ENCODE data around the gene ZNF506.
"Not testable (repeated sequence)": the region's sequence is repeated elsewhere in the genome, so short reads cannot be mapped to it uniquely, and the experiment has no call there.

Gene ZNF506

DNA sequence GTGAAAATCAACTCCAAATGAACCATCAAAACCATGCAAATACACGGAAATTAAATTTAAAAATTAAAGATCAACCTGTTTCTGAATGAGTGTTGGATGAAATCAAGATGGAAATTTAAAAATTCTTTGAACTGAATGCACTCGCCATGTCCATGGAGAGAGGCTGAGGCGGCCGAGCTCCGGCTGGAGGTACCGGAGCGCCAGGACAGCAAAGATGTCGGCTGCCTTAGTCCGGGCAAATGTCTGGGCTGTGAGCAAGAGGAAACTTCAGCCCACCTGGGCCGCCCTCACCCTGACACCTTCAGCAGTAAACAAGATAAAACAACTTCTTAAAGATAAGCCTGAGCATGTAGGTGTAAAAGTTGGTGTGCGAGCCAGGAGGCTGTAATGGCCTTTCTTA is 5.3 kb upstream of the ZNF506 start:
- H3K36me3 ChIP-seq (ENCODE audit: control insufficient read depth, insufficient read depth, low read length): no peaks in the 10 kb centered on the region
- H3K9me3 ChIP-seq (ENCODE audit: control insufficient read depth, low read length): peaks cover 50% of the 10 kb centered on the region
- no peaks in the 10 kb centered on the region for H3K4me1 ChIP-seq (ENCODE audit: control insufficient read depth, insufficient read depth, low read length, poor library complexity, severe bottlenecking)
- H3K27ac ChIP-seq (ENCODE audit: low read depth, low read length, severe bottlenecking): no peak overlapping the region
- 89 to 100% methylated on average over 2 to 8 of the region's 11 CpGs for WGBS, 2 experiments (ENCODE audit: insufficient coverage in 2 of 2)
- no peak overlapping the region for H3K4me3 ChIP-seq (ENCODE audit: extremely low read depth, insufficient read depth, low read length, poor library complexity, severe bottlenecking)

DNA sequence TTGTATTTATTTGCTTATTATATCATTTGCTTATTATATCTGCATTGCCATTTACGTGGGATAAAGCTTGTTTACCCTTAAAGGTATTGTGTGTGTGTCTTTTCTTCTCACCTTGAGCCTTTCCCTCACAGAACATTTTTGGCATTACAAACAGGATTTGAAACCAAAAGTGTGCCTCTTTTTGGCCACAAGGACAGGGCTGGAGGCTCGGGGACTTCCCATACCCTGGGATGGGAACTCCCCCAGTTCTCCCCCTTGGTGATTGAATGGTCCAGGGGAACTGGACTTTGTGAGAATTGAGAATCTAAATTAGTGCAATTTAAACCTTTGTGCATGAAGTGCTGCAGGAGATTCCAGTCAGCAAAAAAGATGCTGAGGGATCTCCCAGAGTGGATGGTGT is 2.4 kb upstream of the ZNF506 start:
- H3K36me3 ChIP-seq (ENCODE audit: control insufficient read depth, insufficient read depth, low read length): peaks cover 6% of the 10 kb centered on the region
- no peaks in the 10 kb centered on the region for H3K4me1 ChIP-seq (ENCODE audit: control insufficient read depth, insufficient read depth, low read length, poor library complexity, severe bottlenecking)

DNA sequence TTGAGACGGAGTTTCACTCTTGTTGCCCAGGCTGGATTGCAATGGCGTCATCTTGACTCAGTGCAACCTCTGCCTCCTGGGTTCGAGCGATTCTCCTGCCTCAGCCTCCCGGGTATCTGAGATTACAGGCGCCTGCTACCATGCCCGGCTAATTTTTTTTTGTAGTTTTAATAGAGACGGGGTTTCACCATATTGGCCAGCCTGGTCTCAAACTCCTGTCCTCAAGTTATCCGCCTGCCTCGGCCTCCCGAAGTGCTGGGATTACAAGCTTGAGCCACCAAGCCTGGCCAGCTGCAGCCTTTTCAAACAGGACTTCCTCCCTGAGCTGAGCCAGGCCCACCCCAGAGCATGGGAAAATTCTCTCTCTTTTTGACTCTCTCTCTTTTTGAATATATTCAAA is 426 bp upstream of the ZNF506 start:
- WGBS, 2 experiments (ENCODE audit: insufficient coverage in 2 of 2): 74 to 89% methylated on average over 11 of the region's 11 CpGs
- peaks cover 11% of the 10 kb centered on the region for H3K36me3 ChIP-seq (ENCODE audit: control insufficient read depth, insufficient read depth, low read length)
- H3K4me1 ChIP-seq (ENCODE audit: control insufficient read depth, insufficient read depth, low read length, poor library complexity, severe bottlenecking); H3K27ac ChIP-seq (ENCODE audit: low read depth, low read length, severe bottlenecking): not testable (repeated sequence)
- H3K4me3 ChIP-seq (ENCODE audit: extremely low read depth, insufficient read depth, low read length, poor library complexity, severe bottlenecking): peak overlapping the region; percentile 43
- peaks cover 43% of the 10 kb centered on the region for H3K9me3 ChIP-seq (ENCODE audit: control insufficient read depth, low read length)

More for the DNA sequence above, 2.4 kb upstream of the ZNF506 start:
- H3K27ac ChIP-seq (ENCODE audit: low read depth, low read length, severe bottlenecking): no peak overlapping the region
- peaks cover 43% of the 10 kb centered on the region for H3K9me3 ChIP-seq (ENCODE audit: control insufficient read depth, low read length)
- H3K4me3 ChIP-seq (ENCODE audit: extremely low read depth, insufficient read depth, low read length, poor library complexity, severe bottlenecking): no peak overlapping the region
- WGBS, 2 experiments (ENCODE audit: insufficient coverage in 2 of 2): 88% methylated on average over 1 of the region's 2 CpGs; no CpG with 5 or more reads in 1 of the 2 experiments

- H3K27ac ChIP-seq (ENCODE audit: low read depth, low read length, severe bottlenecking): peak overlapping the region; percentile 89
- no peaks in the 10 kb centered on the region for H3K4me1 ChIP-seq (ENCODE audit: control insufficient read depth, insufficient read depth, low read length, poor library complexity, severe bottlenecking)
- peaks cover 42% of the 10 kb centered on the region for H3K9me3 ChIP-seq (ENCODE audit: control insufficient read depth, low read length)
- WGBS, 2 experiments (ENCODE audit: insufficient coverage in 2 of 2): 66 to 89% methylated on average over 6 to 12 of the region's 17 CpGs
- peak overlapping the region; percentile 43 for H3K4me3 ChIP-seq (ENCODE audit: extremely low read depth, insufficient read depth, low read length, poor library complexity, severe bottlenecking)
- peaks cover 11% of the 10 kb centered on the region for H3K36me3 ChIP-seq (ENCODE audit: control insufficient read depth, insufficient read depth, low read length)
Observed at GRCh38 chr19:19820774-19821320, 703 bp downstream of the ZNF506 start.

- no peak overlapping the region for H3K27ac ChIP-seq (ENCODE audit: low read depth, low read length, severe bottlenecking)
- peaks cover 11% of the 10 kb centered on the region for H3K36me3 ChIP-seq (ENCODE audit: control insufficient read depth, insufficient read depth, low read length)
- 92 to 100% methylated on average over 1 to 2 of the region's 3 CpGs for WGBS, 2 experiments (ENCODE audit: insufficient coverage in 2 of 2)
- no peaks in the 10 kb centered on the region for H3K4me1 ChIP-seq (ENCODE audit: control insufficient read depth, insufficient read depth, low read length, poor library complexity, severe bottlenecking)
- H3K4me3 ChIP-seq (ENCODE audit: extremely low read depth, insufficient read depth, low read length, poor library complexity, severe bottlenecking): no peak overlapping the region
- H3K9me3 ChIP-seq (ENCODE audit: control insufficient read depth, low read length): peaks cover 21% of the 10 kb centered on the region
Observed at GRCh38 chr19:19817357-19817756, 4.2 kb downstream of the ZNF506 start.

GRCh38 chr19:19816679-19817078 is 4.9 kb downstream of the ZNF506 start:
- WGBS, 2 experiments (ENCODE audit: insufficient coverage in 2 of 2): 70 to 90% methylated on average over 2 to 5 of the region's 9 CpGs
- Histone ChIP-seq H3K36me3 (ENCODE audit: control insufficient read depth, insufficient read depth, low read length) (peaks cover 11% of the 10 kb centered on the region), H3K4me1 (ENCODE audit: control insufficient read depth, insufficient read depth, low read length, poor library complexity, severe bottlenecking) (no peaks in the 10 kb centered on the region), H3K9me3 (ENCODE audit: control insufficient read depth, low read length) (peaks cover 21% of the 10 kb centered on the region), H3K27ac (ENCODE audit: low read depth, low read length, severe bottlenecking) (no peak overlapping the region), H3K4me3 (ENCODE audit: extremely low read depth, insufficient read depth, low read length, poor library complexity, severe bottlenecking) (no peak overlapping the region)

- not testable (repeated sequence) for H3K4me3 ChIP-seq (ENCODE audit: extremely low read depth, insufficient read depth, low read length, poor library complexity, severe bottlenecking); H3K4me1 ChIP-seq (ENCODE audit: control insufficient read depth, insufficient read depth, low read length, poor library complexity, severe bottlenecking); H3K9me3 ChIP-seq (ENCODE audit: control insufficient read depth, low read length); H3K36me3 ChIP-seq (ENCODE audit: control insufficient read depth, insufficient read depth, low read length); H3K27ac ChIP-seq (ENCODE audit: low read depth, low read length, severe bottlenecking)
- 100% methylated on average over 1 of the region's 1 CpG; no CpG with 5 or more reads in 1 of the 2 experiments for WGBS, 2 experiments (ENCODE audit: insufficient coverage in 2 of 2)
Observed at GRCh38 chr19:19811999-19812398, 9.6 kb downstream of the ZNF506 start.

- H3K4me3 ChIP-seq (ENCODE audit: extremely low read depth, insufficient read depth, low read length, poor library complexity, severe bottlenecking): no peak overlapping the region
- peaks cover 8% of the 10 kb centered on the region for H3K9me3 ChIP-seq (ENCODE audit: control insufficient read depth, low read length)
- no peak overlapping the region for H3K27ac ChIP-seq (ENCODE audit: low read depth, low read length, severe bottlenecking)
- H3K36me3 ChIP-seq (ENCODE audit: control insufficient read depth, insufficient read depth, low read length): peaks cover 32% of the 10 kb centered on the region
- H3K4me1 ChIP-seq (ENCODE audit: control insufficient read depth, insufficient read depth, low read length, poor library complexity, severe bottlenecking): no peaks in the 10 kb centered on the region
- 83 to 100% methylated on average over 1 of the region's 1 CpG for WGBS, 2 experiments (ENCODE audit: insufficient coverage in 2 of 2)
Observed at GRCh38 chr19:19805480-19805879, 16.1 kb downstream of the ZNF506 start.

DNA sequence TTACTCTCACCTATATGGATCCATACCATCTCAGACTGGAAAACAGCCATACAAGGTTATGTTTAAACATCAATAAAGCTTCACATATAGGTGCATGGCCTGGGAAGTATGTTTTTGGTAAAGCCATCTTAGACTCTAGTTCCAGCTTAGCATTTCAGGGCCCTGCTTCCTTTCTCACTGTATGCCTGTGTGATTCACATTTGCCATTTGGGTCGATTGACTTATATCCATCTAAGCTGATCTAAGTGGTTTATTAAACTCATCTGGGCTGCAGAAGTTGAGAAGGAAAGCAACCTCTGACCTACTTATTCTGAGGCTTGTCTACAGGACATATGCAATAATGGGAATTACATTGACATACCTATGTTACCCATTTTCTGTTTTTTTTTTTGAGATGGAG is 33.5 kb downstream of the ZNF506 start:
- Histone ChIP-seq H3K4me3 (ENCODE audit: extremely low read depth, insufficient read depth, low read length, poor library complexity, severe bottlenecking) (no peak overlapping the region), H3K9me3 (ENCODE audit: control insufficient read depth, low read length) (peaks cover 5% of the 10 kb centered on the region), H3K27ac (ENCODE audit: low read depth, low read length, severe bottlenecking) (no peak overlapping the region), H3K36me3 (ENCODE audit: control insufficient read depth, insufficient read depth, low read length) (peaks cover 61% of the 10 kb centered on the region), H3K4me1 (ENCODE audit: control insufficient read depth, insufficient read depth, low read length, poor library complexity, severe bottlenecking) (no peaks in the 10 kb centered on the region)
- 50% methylated on average over 1 of the region's 1 CpG; no CpG with 5 or more reads in 1 of the 2 experiments for WGBS, 2 experiments (ENCODE audit: insufficient coverage in 2 of 2)

DNA sequence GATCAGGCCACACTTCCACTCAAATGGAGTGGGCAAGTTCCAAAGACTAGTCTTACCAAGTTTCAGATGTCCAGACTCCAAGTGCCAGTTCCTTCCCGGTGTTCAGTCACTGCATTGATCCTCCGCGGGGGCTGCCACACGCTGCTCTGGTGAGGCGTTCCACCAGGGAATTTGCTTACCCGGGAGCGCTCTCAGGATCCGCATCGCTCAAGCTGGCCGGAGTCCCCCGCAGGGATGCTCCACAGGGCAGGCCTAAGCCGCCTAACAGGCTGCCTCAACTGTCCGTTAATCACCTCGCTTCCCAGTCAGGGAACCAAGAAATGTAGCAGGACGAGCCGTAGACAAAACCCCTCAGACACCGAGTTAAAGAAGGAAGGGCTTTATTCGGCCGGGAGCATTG is 36.1 kb downstream of the ZNF506 start:
- peaks cover 45% of the 10 kb centered on the region for H3K36me3 ChIP-seq (ENCODE audit: control insufficient read depth, insufficient read depth, low read length)
- 95 to 96% methylated on average over 14 to 19 of the region's 19 CpGs for WGBS, 2 experiments (ENCODE audit: insufficient coverage in 2 of 2)
- not testable (repeated sequence) for H3K4me3 ChIP-seq (ENCODE audit: extremely low read depth, insufficient read depth, low read length, poor library complexity, severe bottlenecking); H3K9me3 ChIP-seq (ENCODE audit: control insufficient read depth, low read length); H3K4me1 ChIP-seq (ENCODE audit: control insufficient read depth, insufficient read depth, low read length, poor library complexity, severe bottlenecking); H3K27ac ChIP-seq (ENCODE audit: low read depth, low read length, severe bottlenecking)

- Histone ChIP-seq H3K9me3 (ENCODE audit: control insufficient read depth, low read length) (no peaks in the 10 kb centered on the region), H3K36me3 (ENCODE audit: control insufficient read depth, insufficient read depth, low read length) (peaks cover 41% of the 10 kb centered on the region), H3K4me3 (ENCODE audit: extremely low read depth, insufficient read depth, low read length, poor library complexity, severe bottlenecking) (no peak overlapping the region), H3K4me1 (ENCODE audit: control insufficient read depth, insufficient read depth, low read length, poor library complexity, severe bottlenecking) (no peaks in the 10 kb centered on the region), H3K27ac (ENCODE audit: low read depth, low read length, severe bottlenecking) (no peak overlapping the region)
- WGBS, 2 experiments (ENCODE audit: insufficient coverage in 2 of 2): 100% methylated on average over 2 of the region's 2 CpGs; no CpG with 5 or more reads in 1 of the 2 experiments
Observed at GRCh38 chr19:19782783-19783182, 38.8 kb downstream of the ZNF506 start.

All from mesodermal cell (in vitro differentiated cells).